Regular cardiac myocyte (primary cell): ENCODE results near the gene ZNF532. TPM values are rescaled to one million over a fixed set of nuclear protein-coding genes. Genes with fewer than 3 reads are reported as not detected.

Source experiments
- total RNA-seq: library from RNA; depleted of rRNA; stranded (reverse); fragments of >200 nt; gene quantifications from 2 replicates; pipeline ENCODE4 v1.2.3, GENCODE V29; 2014

Gene ZNF532
- total RNA-seq = 28.2 and 58.1 TPM in 2 replicates

GRCh38 chr18:58864146-58865032 is at the start of gene ZNF532:
Gene ZNF532, plus strand, starts transcription at chr18:58864877. CDS start in a region left out here.

Other genes starting within 250 kb of the ZNF532 start
- 10.9 and 20.6 TPM in 2 replicates for gene ALPK2, start 235.8 kb upstream of the ZNF532 start, total RNA-seq
- gene MALT1, start 193.4 kb upstream of the ZNF532 start, total RNA-seq = 16.9 and 31.6 TPM in 2 replicates